GM19395 (cell line): ENCODE results near the gene LIX1.
A peak's percentile ranks its signal among the peaks of the same experiment; 100 is the strongest.
"Not testable (repeated sequence)": the region's sequence is repeated elsewhere in the genome, so short reads cannot be mapped to it uniquely, and the experiment has no call there.

Experiments
- ATAC-seq: cut with Tn5 transposase; IDR thresholded peaks from one replicate; pipeline ENCODE4 v1.9.1; 2021; ENCODE audit warnings: mild to moderate bottlenecking, moderate library complexity; ENCODE audit not compliant: unreplicated experiment

The LIX1 gene

DNA sequence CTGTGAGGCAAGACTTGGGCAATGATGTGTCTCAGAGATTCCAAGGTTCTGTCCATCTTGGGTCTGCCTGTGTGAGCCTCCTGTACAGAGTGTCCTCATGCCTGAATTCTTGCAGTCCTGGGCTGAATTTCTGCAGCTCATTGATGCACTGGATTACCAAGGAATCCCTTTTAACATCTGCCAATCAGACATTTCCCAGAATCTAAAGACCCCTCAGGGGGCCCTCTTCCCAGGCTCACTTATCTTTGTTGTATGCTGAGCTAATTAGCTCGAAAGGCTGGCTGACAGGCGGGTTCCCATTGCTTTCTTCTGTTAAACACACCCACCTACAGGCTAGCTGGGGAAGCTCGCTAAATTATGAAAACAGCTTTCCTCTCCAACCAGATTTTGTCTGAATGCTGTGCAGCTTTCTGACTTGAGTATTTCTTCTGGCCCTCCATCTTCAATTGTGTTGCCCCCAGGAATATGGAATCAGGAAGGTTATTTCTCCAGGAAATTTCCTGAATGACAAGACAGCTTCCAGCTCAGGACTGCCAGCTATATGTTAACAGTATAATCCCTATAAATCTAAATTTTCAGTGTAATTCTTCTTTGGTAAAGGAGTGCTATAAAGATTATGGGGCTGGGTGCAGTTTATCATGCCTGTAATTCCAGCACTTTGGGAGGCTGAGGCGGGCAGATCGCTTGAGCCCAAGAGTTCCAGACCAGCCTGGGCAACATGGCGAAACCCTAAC is at the start of gene LIX1:
Gene LIX1 (minus strand): TSS at position 91 of the 734 bp plus-strand sequence. CDS start 35 bp downstream, at position 56.
- ATAC-seq: peak; percentile 89

DNA sequence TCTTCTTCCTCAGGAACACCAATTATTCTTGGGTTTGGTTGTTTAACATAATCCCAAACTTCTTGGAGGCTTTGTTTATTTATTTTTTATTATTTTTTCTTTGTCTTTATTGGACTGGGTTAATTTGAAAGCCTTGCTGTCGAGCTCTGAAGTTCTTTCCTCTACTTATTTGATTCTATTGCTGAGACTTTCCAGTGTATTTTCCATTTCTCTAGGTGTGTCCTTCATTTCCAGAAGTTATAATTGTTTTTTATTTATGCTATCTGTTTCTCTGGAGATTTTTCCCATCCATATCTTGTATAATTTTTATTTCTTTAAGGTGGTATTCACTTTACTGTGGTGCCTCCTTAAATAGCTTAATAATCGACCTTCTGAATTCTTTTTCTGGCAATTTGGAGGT is 49.5 kb upstream of the LIX1 start:
- ATAC-seq: no peak

DNA sequence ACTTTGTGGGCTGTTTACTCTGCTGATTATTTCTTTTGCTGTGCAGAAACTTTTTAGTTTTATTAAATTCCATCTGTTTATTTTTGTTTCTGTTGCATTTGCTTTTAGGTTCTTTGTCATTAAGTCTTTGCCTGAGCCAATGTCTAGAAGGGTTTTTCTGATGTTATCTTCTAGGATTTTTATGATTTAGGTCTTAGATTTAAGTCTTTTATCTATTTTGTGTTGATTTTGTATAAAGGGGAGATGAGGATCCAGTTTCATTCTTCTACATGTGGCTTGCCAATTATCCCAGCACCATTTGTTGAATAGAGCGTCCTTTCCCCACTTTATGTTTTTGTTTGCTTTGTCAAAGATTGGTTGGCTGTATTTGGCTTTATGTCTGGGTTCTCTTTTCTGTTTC is 47.1 kb upstream of the LIX1 start:
- not testable (repeated sequence) for ATAC-seq

DNA sequence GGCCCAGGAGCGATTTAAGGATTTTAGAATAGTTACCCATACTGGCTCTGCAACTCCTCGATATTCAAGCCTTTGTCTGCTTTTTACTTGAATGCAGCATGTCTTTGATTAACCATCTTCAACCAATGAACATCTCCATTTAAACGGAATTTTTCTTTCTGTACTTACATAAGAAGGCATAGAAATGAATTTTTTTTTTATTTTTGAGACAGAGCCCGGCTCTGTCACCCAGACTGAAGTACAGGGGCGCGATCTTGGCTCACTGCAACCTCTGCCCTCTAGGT is 41.5 kb upstream of the LIX1 start:
- ATAC-seq: no peak

DNA sequence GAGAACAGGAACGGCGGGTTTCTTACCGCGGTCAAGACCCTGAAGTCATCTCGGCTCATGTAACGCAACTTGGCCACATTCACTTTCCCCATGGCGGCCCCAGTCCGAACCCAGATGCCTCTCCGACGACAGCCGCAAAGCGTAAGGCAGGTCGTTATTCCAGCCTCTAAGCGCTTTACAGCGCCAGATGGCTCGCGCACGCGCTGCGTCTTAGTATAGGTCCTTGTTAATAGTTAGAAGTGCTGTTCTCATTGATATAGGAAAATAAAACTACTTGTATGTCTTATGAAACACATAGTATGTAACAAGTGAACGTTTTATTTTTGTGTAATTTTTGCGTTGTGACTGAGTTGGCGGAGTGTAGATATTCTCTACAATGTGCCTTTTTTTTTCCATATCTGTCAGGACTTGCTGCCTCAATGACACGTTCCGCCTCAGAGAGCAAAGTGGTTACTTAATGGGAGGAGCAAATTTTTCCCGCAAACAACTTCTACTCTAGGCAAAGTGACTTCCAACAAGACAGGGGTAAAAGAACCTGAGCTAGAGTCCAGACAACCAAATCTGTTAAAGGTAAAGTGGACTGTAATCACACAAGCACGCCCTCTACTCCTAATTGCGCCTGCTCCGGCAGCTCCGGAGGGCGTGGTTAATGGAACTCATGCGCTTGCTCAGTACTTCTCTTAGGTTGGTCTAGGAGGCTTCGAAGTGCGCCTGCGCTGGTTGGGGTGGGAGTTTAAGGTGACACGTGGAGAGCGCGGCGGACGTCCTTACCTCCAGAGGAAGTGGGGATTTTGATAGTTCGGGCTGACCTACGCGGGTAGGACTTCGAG is 40.9 kb upstream of the LIX1 start, which contains the start of gene RIOK2:
Gene RIOK2 (minus strand): TSS at position 148 of the 830 bp plus-strand sequence. CDS start 56 bp downstream, at position 92.
- peak; percentile 93 for ATAC-seq

DNA sequence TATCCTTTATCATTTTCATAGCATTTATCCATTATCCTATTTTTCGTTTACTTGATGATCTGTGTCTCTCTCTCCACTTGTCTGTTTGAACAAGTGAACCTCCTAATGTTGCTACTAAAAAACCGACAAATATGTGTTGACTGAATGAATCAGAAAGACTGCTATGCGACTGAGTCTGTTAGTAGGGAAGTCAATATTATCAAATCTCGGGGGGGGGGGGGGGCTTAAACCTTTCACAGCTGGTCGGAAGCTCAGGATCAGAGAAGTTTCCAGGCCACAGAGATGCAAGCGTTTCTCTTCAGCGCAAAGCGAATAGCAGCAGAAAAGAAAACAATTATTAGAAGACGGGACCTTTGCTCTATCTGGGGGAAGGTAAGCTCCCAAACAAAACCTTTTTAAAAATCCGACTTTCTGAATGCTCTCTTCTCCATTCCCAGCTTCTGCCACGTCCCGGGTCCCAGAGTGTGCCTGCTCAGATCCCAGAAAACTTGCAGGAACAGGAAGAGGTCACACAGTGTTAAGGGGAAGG is 40.2 kb upstream of the LIX1 start:
- ATAC-seq: peak; percentile 0

DNA sequence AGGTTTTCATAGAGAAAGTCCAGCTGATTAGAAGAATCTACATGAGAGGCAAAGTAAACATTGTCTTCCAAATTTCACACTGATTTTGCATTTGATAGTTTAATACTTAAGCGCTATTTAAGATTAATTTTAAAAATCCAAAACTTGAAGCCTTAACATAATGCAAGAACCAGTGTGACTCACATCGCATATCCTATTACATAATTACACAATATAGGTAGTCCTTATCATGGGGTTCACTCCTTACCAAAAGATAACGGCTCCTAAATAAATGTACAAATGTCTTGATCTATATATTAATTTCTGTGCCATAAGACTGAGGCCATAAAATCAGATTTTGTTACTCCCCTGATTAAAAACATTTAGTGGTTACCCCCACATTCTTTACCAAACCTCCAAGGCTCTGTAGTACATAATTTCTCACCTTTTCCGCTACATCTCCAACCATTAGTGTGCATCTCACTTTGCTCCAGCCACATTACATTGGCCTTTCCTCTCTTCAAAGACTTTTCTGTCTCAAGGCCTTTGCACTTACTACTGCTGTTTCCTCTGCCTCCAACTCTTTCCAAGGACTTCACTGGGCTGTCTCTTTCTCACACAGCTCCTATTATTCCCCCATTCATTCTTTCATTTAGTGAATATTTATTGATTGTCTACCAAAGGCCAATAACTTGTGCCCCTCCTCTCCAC is 39.6 kb upstream of the LIX1 start:
- no peak for ATAC-seq

DNA sequence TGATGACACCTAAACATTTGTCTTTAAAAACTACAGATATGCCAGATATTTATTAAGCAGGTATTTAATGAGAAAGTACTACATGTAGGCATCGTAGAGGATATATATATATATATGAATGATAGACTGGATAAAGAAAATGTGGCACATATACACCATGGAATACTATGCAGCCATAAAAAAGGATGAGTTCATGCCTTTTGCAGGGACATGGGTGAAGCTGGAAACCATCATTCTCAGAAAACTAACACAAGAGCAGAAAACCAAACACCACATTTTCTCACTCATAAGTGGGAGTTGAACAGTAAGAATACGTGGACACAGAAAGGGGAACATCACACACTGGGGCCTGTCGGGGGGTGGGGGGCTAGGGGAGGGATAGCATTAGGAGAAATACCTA is 37.0 kb upstream of the LIX1 start:
- ATAC-seq: not testable (repeated sequence)

DNA sequence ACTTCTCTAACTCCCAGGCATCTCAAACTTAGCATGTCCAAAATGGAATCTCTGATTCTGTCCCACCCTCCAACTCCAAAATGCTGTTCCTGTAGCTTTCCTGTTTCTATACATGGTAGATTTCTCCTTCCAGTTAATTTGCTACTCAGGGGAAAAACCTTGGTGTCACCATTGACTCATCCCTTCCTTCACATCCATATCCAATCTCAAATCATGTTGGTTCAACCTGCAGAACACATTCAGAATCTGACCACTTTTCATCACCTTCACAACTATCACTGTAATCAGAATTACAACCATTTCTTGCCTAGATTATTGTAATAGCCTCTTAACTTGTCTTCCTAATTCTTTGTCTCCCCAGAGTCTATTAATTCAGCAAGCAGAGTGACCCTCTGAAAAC is 29.8 kb upstream of the LIX1 start:
- ATAC-seq: no peak

DNA sequence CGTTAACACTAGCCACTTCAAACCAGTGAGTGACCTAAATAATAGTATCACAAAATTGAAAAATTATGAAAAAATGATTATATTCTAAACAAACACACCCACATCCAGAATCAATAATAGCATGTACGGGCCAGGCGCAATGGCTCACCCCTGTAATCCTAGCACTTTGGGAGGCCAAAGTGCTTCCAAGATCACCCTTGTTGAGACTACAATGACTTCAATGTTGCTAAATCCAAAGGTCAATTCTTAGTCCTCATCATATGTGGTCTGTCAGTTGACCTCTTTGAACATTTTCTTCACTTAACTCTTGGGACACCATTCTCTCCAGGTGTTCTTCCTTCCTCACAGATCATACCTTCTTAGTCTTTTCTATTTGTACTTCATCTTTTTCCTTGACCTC is 29.3 kb upstream of the LIX1 start:
- ATAC-seq: no peak

DNA sequence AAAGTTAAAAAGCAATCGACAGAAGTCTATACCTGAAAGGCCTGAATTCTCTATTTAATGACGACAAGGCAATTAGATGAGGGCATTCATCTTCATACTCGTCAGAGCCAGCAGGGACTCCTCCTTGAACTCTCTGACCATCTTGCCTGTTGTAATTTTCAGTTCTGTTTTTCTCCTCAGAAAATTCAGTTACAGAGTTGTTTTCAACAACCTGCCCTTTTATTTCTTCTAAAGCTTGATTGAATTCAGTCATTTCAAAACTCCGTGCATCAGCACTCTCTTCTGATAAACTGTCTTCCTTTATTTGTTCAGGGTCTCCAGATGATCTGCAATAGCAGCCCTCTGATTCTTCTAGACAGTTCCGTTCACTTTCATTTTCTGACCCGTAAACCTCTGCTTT is 25.0 kb upstream of the LIX1 start:
- ATAC-seq: peak; percentile 84

DNA sequence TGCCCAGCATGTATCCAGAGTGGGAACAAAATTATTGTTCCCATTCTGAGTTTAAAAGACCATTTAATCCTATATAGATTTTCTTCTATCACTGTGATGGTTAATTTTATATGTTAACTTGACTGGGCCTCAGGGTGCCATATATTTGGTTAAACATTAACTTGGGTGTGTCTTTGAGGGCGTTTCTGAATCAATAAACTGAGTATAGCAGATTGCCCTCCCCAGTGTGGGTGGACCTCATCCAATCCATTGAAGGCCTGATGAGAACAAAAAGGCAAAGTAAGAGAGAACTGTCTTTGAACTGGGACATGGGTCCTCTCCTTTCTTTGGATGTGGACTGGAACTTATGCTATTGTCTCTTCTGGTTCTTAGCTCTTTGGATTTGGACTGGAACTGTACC is 23.3 kb upstream of the LIX1 start:
- ATAC-seq: no peak

DNA sequence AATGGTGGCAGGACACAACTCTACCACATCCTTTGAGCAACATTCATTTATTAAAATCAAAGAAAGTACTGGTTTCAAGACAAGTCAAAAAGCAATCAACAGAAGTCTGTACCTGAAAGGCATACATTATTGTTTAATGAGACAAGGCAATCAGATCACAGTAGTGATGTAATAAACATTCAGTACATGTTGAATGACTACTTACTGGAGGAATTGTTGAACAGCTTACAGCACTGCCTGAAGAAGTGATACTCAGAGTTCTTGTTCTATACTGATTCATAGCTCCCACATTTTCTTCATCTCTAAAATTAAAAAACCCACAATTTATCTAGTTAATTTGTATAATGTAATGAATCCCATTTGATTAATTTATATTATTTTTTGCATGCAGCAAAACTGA is 22.4 kb upstream of the LIX1 start:
- no peak for ATAC-seq

DNA sequence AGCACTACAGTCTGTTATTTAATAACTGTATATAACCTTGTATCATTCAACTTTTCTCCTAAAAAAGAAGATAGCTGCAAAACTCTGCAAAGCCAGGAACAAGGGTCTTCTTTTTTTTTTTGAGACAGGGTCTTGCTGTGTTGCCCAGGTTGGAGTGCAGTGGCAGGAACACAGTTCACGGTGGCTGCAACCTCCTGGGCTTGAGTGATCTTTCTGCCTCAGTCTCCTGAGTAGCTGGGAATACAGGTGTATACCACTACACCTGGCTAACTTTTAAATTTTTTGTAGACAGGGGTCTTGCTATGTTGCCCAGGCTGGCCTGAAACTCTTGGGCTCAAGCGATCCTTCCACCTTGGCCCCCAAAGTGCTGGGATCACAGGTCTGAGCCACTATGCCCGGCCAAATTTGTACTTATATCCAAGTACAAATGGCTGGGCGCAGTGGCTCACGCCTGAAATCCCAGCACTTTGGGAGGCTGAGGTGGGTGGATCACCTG is 21.4 kb upstream of the LIX1 start:
- no peak for ATAC-seq

DNA sequence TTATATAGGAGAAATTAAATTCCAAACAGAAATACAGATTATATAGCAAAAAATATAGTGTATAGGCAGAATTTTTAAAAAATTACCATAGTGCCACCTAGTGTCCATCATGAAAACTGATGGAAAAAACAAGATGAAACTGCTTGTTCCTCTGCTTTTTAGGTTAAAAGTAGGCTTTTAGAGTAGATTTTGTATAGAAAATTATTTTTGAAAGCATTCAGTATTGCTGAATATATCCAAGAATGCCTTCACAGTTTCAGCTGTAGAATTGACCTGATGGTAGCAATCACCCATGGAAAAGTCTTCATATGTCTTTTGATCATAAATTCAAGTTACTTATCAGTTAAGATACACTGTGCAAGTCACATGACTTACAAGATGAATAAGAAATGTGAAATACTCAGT is 21.0 kb upstream of the LIX1 start:
- no peak for ATAC-seq

DNA sequence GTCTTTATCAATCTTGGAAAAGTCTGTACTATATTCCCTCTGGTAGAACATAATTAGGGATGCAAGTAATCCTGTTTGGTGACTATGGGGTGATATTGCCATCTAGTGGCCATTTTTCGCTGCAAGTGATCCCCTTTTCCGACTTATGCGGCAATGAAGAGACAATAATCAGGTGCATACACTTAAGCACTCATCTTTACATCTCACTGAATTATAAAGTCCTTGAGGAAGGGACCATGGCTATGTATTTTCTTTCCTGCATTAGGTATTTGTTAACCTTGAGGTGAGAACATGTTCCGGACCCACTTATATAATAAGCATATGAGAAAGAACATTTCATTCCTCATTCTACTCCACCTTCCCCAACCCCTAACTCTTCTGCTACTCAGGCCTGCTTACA is 19.6 kb upstream of the LIX1 start:
- ATAC-seq: peak; percentile 52

DNA sequence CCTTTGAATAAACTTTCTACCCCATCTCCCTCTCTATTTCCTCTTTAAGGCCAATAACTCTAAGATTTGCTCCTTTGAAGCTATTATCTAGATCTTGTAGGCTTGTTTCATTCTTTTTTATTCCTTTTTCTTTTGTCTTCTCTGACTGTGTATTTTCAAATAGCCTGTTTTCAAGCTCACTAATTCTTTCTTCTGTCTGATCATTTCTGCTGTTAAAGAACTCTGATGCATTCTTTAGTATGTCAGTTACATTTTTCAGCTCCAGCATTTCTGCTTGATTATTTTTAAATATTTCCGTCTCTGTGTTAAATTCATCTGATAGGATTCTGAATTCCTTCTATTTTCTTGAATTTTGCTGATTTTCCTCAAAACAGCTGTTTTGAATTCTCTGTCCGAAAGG is 15.3 kb upstream of the LIX1 start:
- ATAC-seq: no peak

DNA sequence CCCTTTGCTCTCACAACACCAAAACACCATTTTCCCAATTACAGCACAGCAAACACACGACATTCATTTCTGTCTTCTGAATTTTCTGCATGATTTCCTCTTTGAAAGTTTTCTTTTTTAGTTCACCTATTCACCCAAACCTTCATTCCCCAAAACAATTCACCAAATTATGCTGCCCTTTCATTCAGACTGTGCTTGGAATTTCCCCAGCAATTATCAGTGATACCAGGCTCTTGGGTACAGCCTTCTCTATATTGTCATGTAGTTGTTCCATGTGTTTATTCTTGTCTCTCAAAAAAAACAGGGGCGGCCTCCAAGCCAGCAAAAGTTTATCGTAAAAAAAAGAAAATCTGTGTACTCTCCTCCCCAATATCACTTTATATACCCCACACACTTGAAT is 9.0 kb upstream of the LIX1 start:
- ATAC-seq: no peak

DNA sequence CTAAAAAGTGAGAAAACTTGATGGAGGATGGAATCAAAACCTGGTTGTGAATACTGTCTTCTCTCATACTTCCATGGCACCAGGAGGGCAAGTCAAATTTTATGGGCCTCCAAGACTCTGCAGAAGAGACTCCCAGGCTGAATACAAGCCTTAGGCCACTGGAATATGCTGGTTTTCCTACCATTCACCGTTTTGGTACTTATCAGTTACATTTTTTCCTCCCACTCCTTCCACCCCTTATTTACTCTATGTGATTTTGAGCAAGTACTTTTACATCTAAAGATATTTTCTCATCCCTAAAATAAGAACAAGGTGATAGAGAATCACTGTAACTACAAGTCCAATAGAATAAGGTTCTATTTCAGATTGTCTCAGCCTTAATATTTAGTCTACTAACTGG is 8.0 kb upstream of the LIX1 start:
- no peak for ATAC-seq

DNA sequence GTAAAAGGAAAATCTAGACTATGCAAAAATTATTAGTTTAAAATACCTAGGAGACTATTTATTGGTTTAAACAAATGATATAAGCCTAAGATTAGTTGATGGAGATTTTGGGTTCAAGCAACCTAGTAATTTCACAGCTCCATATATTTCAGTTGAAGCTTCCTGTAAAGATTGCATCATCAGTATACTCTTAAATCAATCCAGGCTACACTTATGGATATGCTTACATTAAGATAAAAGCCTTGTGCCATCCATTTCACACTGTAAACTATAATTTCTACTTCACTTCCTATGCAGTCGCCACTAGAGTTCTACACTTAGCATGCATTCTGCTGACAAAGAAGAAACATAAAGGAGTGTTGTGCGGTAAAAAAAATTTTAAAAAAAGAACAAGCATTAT is 7.3 kb upstream of the LIX1 start:
- ATAC-seq: no peak

DNA sequence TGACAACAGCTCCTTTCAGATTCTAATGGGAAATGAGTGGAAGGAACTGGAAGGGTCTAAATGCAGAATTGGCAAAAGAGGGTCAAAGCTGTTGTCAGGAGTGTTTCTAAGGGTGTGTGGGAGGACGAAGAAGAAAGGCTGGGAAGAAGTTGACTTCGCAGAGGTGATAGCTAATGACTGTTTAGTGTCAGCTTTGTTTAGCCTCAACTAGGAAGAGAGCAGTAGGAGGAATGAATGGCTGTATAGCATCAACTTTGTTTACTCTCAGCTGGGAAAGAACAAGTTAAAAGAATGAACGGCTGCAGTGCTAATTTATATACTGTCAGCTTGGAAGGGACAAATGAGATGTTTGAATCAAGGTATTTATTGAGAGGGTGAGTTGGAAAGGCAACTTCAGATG is 5.9 kb upstream of the LIX1 start:
- no peak for ATAC-seq
